MM.1S (cell line): Measurements from ENCODE around the gene APBA1.

ENCODE experiments used
- EZH2 ChIP-seq: fragments of 300-600 bp; sonication (generic); optimal IDR thresholded peaks from 2 replicates; pipeline ENCODE3; 2017; ENCODE audit warnings: low read depth, mild to moderate bottlenecking, antibody characterized with exemption, low read length, mixed read lengths
- EZH2phosphoT487 ChIP-seq: fragments of 300-600 bp; sonication (generic); IDR thresholded peaks from 2 replicates; pipeline ENCODE4 v1.6.1; 2018; ENCODE audit warnings: antibody characterized with exemption, low read length
- TF ChIP-seq, protein P1 (sequence below): fragments of 300-600 bp; sonication (generic); IDR thresholded peaks from 2 replicates; pipeline ENCODE4 v1.5.1; 2016; ENCODE audit warnings: antibody characterized with exemption, low read length, mixed read lengths

DNA sequence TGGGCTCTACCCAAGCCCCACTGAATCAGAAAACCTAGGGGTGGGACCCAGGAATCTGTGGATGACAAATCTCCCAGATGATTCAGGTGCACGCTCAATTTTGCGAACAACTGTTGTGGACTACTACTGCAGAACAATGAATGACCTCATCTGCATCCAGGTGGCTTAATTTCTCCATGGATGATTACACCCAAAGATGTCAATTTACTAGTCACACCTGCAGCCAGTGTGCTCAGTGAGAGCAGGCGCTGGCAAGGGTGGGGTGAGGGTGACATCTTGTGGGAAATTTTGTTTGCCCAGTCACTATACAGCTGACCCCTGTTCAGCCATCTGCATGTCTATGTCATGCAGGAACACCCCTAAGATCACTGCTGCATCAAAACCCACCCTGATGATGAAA is 229.0 kb downstream of the APBA1 start:
- TF ChIP-seq EZH2phosphoT487: no peak
- TF ChIP-seq, protein P1, sequence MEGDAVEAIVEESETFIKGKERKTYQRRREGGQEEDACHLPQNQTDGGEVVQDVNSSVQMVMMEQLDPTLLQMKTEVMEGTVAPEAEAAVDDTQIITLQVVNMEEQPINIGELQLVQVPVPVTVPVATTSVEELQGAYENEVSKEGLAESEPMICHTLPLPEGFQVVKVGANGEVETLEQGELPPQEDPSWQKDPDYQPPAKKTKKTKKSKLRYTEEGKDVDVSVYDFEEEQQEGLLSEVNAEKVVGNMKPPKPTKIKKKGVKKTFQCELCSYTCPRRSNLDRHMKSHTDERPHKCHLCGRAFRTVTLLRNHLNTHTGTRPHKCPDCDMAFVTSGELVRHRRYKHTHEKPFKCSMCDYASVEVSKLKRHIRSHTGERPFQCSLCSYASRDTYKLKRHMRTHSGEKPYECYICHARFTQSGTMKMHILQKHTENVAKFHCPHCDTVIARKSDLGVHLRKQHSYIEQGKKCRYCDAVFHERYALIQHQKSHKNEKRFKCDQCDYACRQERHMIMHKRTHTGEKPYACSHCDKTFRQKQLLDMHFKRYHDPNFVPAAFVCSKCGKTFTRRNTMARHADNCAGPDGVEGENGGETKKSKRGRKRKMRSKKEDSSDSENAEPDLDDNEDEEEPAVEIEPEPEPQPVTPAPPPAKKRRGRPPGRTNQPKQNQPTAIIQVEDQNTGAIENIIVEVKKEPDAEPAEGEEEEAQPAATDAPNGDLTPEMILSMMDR: no peak
- TF ChIP-seq EZH2: no peak
